Uterus (tissue), 2 donors: ENCODE data around the gene ADARB1.

Source experiments
- POLR2A ChIP-seq, 2 donors: fragments of 450-650 bp; IDR thresholded peaks; one replicate each; pipeline ENCODE4 v1.6.1; 2016; ENCODE audit warnings: antibody characterized with exemption in 2 of 2, mild to moderate bottlenecking in 1 of 2, moderate library complexity in 1 of 2
- TF ChIP-seq, protein P1 (sequence below), 4 experiments: fragments of 200-600 bp in 2 of 4; fragments of 450-650 bp in 2 of 4; sonication (generic) in 2 of 4; IDR thresholded peaks; one replicate each; pipeline ENCODE4 v1.5.1; 2016 to 2019; ENCODE audit warnings: antibody characterized with exemption in 4 of 4, mild to moderate bottlenecking in 2 of 4, moderate library complexity in 1 of 4

DNA sequence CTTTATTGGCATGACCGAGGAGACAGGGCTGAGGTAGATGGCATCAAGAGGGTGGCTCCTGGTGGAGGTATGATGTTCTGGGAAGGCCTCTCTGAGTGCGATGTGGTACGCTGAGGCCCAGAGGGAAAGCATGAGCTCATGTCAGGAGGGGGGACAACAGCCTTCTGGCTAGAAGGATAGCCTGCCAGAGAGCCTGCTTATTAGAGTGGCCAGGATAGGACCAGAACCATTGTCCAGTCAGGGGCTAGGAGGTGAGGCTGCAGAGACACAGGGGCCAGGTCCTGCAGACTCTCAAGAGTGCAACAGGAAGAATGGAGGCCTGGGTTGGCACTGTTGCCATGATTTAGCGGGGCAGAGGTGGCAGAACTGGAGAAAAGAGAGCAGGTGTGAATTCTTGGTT, 7.3 kb downstream of the ADARB1 start:
- TF ChIP-seq, protein P1, sequence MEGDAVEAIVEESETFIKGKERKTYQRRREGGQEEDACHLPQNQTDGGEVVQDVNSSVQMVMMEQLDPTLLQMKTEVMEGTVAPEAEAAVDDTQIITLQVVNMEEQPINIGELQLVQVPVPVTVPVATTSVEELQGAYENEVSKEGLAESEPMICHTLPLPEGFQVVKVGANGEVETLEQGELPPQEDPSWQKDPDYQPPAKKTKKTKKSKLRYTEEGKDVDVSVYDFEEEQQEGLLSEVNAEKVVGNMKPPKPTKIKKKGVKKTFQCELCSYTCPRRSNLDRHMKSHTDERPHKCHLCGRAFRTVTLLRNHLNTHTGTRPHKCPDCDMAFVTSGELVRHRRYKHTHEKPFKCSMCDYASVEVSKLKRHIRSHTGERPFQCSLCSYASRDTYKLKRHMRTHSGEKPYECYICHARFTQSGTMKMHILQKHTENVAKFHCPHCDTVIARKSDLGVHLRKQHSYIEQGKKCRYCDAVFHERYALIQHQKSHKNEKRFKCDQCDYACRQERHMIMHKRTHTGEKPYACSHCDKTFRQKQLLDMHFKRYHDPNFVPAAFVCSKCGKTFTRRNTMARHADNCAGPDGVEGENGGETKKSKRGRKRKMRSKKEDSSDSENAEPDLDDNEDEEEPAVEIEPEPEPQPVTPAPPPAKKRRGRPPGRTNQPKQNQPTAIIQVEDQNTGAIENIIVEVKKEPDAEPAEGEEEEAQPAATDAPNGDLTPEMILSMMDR (IDR thresholded peaks at IDR 0.05) = no peak
- no peak for TF ChIP-seq POLR2A (IDR thresholded peaks at IDR 0.05)
